GM12801 (cell line): Measurements from ENCODE around the gene KLHL2.

Source experiments
- CTCF ChIP-seq: IDR thresholded peaks from one replicate; pipeline ENCODE4 v1.5.1; 2011; ENCODE audit warnings: control low read depth; ENCODE audit not compliant: insufficient read length; ENCODE audit errors: extremely low read depth

The KLHL2 gene

GRCh38 chr4:165326831-165327210, 119.5 kb downstream of the KLHL2 start:
- no peak for TF ChIP-seq CTCF

- no peak for TF ChIP-seq CTCF
These were observed 120.1 kb downstream of the KLHL2 start, which contains the start of gene MSMO1 for GRCh38 chr4:165327211-165328100. Gene MSMO1, plus strand, starts transcription at chr4:165327669. Its CDS starts 5,702 bp downstream, at chr4:165333371.

DNA sequence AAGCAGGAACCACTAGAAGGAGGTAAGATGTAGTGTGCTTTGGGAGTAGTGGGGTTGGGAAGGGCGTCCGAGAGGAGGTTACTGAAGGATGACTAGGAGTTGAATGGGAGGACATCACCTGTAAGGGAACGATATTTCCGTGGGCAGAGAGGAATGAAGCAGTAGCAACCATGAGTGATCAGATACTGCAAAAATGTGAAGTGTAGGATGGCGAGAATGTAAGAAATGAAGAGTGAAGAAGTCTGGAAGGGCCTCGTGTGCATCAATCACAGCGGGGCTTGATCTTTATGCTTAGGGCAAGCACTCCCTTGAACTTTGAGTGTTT, 120.7 kb downstream of the KLHL2 start:
- no peak for TF ChIP-seq CTCF

DNA sequence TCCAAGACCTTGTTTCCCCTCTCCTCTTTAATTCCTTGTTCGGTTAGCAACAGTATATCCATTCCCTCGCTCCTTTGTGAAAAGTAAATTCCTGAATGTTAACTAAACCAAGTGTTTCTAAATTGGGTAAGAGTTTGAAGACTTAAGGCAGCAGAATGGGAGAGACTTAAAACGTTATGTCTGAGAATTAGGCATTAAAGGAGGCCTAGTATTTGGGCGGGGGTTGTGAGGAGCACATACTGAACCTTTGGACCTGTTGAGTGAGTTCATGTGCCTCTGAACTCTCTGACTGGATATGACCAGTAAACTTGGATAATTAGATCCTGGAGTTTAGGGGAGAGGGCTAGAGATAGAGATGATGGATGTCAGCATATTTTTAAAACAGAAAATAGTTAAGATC, 121.3 kb downstream of the KLHL2 start:
- TF ChIP-seq CTCF = no peak

DNA sequence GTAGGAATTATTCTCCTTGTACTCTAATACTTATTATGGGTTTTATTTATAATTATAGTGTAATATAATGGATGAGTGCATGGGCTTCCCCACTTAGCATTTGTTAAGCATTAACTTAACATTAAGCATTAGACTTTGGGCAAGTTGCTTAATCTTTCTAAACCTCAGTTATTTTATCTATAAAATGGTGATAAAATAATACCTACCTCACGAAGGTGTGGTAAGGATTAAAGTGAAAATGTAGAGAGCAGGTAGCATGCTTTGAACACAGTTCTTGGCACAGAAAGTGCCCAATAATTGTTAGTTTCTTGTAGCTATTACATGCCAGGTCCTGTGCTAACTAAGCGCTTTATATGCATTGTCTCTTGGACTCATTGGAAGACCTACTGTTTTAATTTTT, 122.7 kb downstream of the KLHL2 start:
- TF ChIP-seq CTCF = no peak

GRCh38 chr4:165330666-165331065, 123.3 kb downstream of the KLHL2 start:
- TF ChIP-seq CTCF = no peak

GRCh38 chr4:165331359-165331758, 124.0 kb downstream of the KLHL2 start:
- TF ChIP-seq CTCF = no peak

GRCh38 chr4:165331823-165332222, 124.5 kb downstream of the KLHL2 start:
- no peak for TF ChIP-seq CTCF
